HepG2 (cell line): ENCODE measurements around the gene VPS13D. TPM values are rescaled to one million over a fixed set of nuclear protein-coding genes. Genes with fewer than 3 reads are reported as not detected.
A peak's percentile ranks its signal among the peaks of the same experiment; 100 is the strongest.

ENCODE experiments used
- ATF6 ChIP-seq: sonication (generic); formaldehyde crosslinking; conservative IDR thresholded peaks from 2 replicates; pipeline ENCODE4 v1.4.0; 2020; ENCODE audit warnings: missing genetic modification reagents
- CENPBD1 ChIP-seq: sonication (generic); formaldehyde crosslinking; IDR thresholded peaks from 2 replicates; pipeline ENCODE4 v1.8.0; 2022; ENCODE audit warnings: missing genetic modification reagents, low read depth, mild to moderate bottlenecking, borderline replicate concordance
- FOSL1 ChIP-seq: sonication (generic); formaldehyde crosslinking; IDR thresholded peaks from 2 replicates; pipeline ENCODE4 v1.9.0; 2021; ENCODE audit warnings: missing genetic modification reagents, borderline replicate concordance
- FOXP4 ChIP-seq: sonication (generic); formaldehyde crosslinking; IDR thresholded peaks from 2 replicates; pipeline ENCODE4 v1.4.0; 2020; ENCODE audit warnings: missing genetic modification reagents
- HDAC1 ChIP-seq: sonication (generic); formaldehyde crosslinking; IDR thresholded peaks from 2 replicates; pipeline ENCODE4 v1.5.1; 2020; ENCODE audit warnings: mild to moderate bottlenecking, missing genetic modification reagents
- PATZ1 ChIP-seq: sonication (generic); formaldehyde crosslinking; IDR thresholded peaks from 2 replicates; pipeline ENCODE4 v1.4.0; 2020; ENCODE audit warnings: missing genetic modification reagents
- PHF5A ChIP-seq: IDR thresholded peaks from one replicate; pipeline ENCODE4 v1.6.1; 2018; ENCODE audit warnings: low read depth, missing genetic modification reagents; ENCODE audit not compliant: unreplicated experiment
- PREB ChIP-seq: sonication (generic); formaldehyde crosslinking; IDR thresholded peaks from 2 replicates; pipeline ENCODE4 v1.4.0; 2020; ENCODE audit warnings: missing genetic modification reagents
- RBFOX2 ChIP-seq: fragments of 200-400 bp; formaldehyde crosslinking; IDR thresholded peaks from 2 replicates; pipeline ENCODE4 v1.6.1; 2017; ENCODE audit warnings: low read depth, mild to moderate bottlenecking, low read length
- RNF2 ChIP-seq: fragments of 450-650 bp; conservative IDR thresholded peaks from 2 replicates; pipeline ENCODE4 v1.6.1; 2016; ENCODE audit warnings: low read depth
- SALL1 ChIP-seq: sonication (generic); formaldehyde crosslinking; IDR thresholded peaks from 2 replicates; pipeline ENCODE4 v1.8.0; 2022; ENCODE audit warnings: mild to moderate bottlenecking, missing genetic modification reagents
- SAP130 ChIP-seq: IDR thresholded peaks from 2 replicates; pipeline ENCODE4 v1.6.1; 2016; ENCODE audit warnings: low read depth
- SRSF4 ChIP-seq: fragments of 200-400 bp; formaldehyde crosslinking; IDR thresholded peaks from one replicate; pipeline ENCODE4 v1.6.1; 2018; ENCODE audit warnings: mild to moderate bottlenecking, low read depth, low read length, moderate library complexity; ENCODE audit not compliant: poor library complexity, severe bottlenecking
- TBP ChIP-seq: sonication (generic); formaldehyde crosslinking; IDR thresholded peaks from 2 replicates; pipeline ENCODE4 v1.5.0; 2020; ENCODE audit warnings: missing genetic modification reagents
- THAP9 ChIP-seq: sonication (generic); formaldehyde crosslinking; IDR thresholded peaks from 2 replicates; pipeline ENCODE4; 2020; ENCODE audit warnings: missing genetic modification reagents, mild to moderate bottlenecking, borderline replicate concordance
- ZNF260 ChIP-seq: sonication (generic); formaldehyde crosslinking; IDR thresholded peaks from 2 replicates; pipeline ENCODE4 v1.4.0; 2020; ENCODE audit warnings: missing genetic modification reagents, low read depth, mild to moderate bottlenecking, borderline replicate concordance
- ZNF431 ChIP-seq: sonication (generic); formaldehyde crosslinking; IDR thresholded peaks from 2 replicates; pipeline ENCODE4 v1.9.0; 2022; ENCODE audit warnings: missing genetic modification reagents, low read depth, mild to moderate bottlenecking, borderline replicate concordance
- polyA plus RNA-seq, 8 experiments: library from polyadenylated mRNA; depleted of rRNA in 3 of 8; stranded (reverse) in 7 of 8; unstranded in 1 of 8; fragments of >200 nt; fragmentation: Illumina TruSeq in 4 of 8; extraction: Trizol in 4 of 8; gene quantifications; 2 replicates each; pipeline versions ENCODE4 v1.2.1 to v1.2.3, GENCODE V29; 2011 to 2016; ENCODE audit warnings: low read depth in 4 of 8, missing spikeins in 1 of 8, mixed read lengths in 1 of 8; ENCODE audit not compliant: insufficient read depth in 1 of 8
- total RNA-seq, 5 experiments: library from RNA; depleted of rRNA; stranded (reverse); fragments of >200 nt; fragmentation: Illumina TruSeq; extraction: Trizol; gene quantifications; 2 replicates each; pipeline ENCODE4 v1.2.3, GENCODE V29; 2016; ENCODE audit warnings: low read depth in 1 of 5

Gene VPS13D
- total and polyA plus RNA-seq, 2 of the 13 experiments (the other 11 are each of a cell fraction or from before 2014, with no cell fraction given) = 8.6 to 13.9 TPM

- TF ChIP-seq THAP9 (no peak; the same call in 1 of the 2 replicates), FOSL1 (CRISPR knock-in tag) (no peak), PATZ1 (CRISPR knock-in tag) (0 out of 2 replicates have a peak, but pooled peaks have one; percentile 11), PREB (no peak), ZNF431 (no peak), ATF6 (CRISPR knock-in tag) (no peak), HDAC1 (no peak), TBP (no peak), RBFOX2 (no peak), PHF5A (CRISPR knock-in tag) (peak; percentile 58), FOXP4 (CRISPR knock-in tag) (peak; percentile 81), CENPBD1 (CRISPR knock-in tag) (no peak), ZNF260 (no peak), SAP130 (CRISPR knock-in tag) (peak; percentile 70), SALL1 (peak; percentile 74; the same call in 1 of the 2 replicates), RNF2 (no peak), SRSF4 (no peak)
Measured at GRCh38 chr1:12549460-12550349, 319.9 kb downstream of the VPS13D start (continued).
